GM10266 (cell line): Measurements from ENCODE around the gene TRAF2.

Source experiments
- DNase-seq: peaks from one replicate; pipeline ENCODE4 v3.0.0; 2012; ENCODE audit errors: extremely low spot score
- CTCF ChIP-seq: IDR thresholded peaks from 2 replicates; pipeline ENCODE4 v1.5.1; 2012; ENCODE audit warnings: mild to moderate bottlenecking, low read depth; ENCODE audit not compliant: control insufficient read depth, insufficient read depth; ENCODE audit errors: missing control alignments

TRAF2 gene

GRCh38 chr9:136949817-136950655 is 63.7 kb downstream of the TRAF2 start:
- peak; percentile 100 for DNase-seq
- TF ChIP-seq CTCF, result no peak

GRCh38 chr9:136950656-136951276 is 64.5 kb downstream of the TRAF2 start:
- no peak for DNase-seq
- TF ChIP-seq CTCF, result no peak

- no peak for DNase-seq
- TF ChIP-seq CTCF, result no peak
Measured at GRCh38 chr9:136951541-136952320, 65.4 kb downstream of the TRAF2 start, which contains the start of gene LCN12. Gene LCN12, plus strand, starts transcription at chr9:136952273. Its CDS starts 55 bp downstream, at chr9:136952328.

GRCh38 chr9:136952321-136952850 is 66.1 kb downstream of the TRAF2 start:
- no peak for TF ChIP-seq CTCF
- no peak for DNase-seq

- no peak for TF ChIP-seq CTCF
- DNase-seq, result no peak
Measured at GRCh38 chr9:136952876-136953770, 66.8 kb downstream of the TRAF2 start.

- no peak for DNase-seq
- no peak for TF ChIP-seq CTCF
Measured at GRCh38 chr9:136953771-136954269, 67.5 kb downstream of the TRAF2 start.
